HG02798 (cell line): ENCODE measurements around the gene VPS37B.
A peak's percentile ranks its signal among the peaks of the same experiment; 100 is the strongest.
"Not testable (repeated sequence)": the region's sequence is repeated elsewhere in the genome, so short reads cannot be mapped to it uniquely, and the experiment has no call there.

Source experiments
- ATAC-seq: cut with Tn5 transposase; IDR thresholded peaks from one replicate; pipeline ENCODE4 v1.9.1; 2021; ENCODE audit warnings: mild to moderate bottlenecking; ENCODE audit not compliant: unreplicated experiment, poor library complexity

The VPS37B gene

DNA sequence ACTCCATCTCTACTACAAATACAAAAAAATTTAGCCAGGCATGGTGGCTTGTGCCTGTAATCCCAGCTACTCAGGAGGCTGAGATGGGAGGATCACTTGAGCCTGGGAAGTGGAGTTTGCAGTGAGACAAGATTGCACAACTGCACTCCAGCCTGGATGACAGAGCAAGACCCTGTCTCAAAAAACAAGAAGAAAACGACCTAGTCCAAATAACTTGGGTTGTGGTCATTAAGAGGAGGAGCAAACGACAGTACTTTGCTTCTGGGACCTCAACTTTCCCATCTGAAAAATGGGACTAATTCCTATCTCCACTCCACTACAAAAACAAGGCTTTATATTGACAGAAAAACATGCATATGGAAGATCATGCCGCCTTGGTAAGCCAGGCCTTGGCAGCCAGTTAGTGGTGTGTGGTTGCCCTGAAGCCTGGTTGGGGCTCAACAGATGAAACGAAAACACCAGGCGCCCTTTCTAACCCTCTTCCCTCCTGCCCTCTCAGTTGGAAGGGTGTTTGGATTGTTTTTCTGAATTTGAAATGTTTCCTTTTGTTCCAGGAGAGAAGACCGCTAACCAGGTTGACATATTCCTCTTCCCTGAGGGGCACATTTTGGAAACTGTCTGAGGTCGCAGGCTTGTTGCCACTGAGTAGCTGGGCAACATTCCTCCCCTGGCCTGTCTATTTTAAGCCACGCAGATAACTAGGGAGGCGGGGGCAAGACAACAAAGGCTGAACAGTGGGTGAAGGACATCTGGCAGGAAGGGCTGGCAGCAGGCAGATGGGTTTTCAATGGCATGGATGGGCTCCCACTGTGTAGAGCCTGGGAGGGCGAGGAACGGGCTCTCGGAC is 13.7 kb upstream of the VPS37B start:
- ATAC-seq = no peak

DNA sequence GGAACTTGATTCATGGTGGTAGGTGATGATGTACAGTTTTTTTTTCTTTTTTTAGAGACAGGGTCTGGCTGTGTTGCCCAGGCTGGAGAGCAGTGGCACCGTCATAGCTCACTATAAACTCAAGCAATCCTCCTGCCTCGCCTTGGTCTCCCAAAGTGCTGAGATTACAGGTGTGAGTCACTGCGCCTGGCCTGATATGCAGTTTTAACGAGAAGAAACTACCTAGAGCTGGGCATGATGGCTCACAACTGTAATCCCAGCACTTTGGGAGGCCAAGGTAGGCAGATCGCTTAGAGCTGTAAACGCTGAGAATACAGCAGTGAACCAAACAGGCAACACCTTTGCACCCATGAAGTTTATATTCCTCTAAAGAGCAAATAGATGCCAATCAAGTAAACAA is 13.0 kb upstream of the VPS37B start:
- no peak for ATAC-seq

DNA sequence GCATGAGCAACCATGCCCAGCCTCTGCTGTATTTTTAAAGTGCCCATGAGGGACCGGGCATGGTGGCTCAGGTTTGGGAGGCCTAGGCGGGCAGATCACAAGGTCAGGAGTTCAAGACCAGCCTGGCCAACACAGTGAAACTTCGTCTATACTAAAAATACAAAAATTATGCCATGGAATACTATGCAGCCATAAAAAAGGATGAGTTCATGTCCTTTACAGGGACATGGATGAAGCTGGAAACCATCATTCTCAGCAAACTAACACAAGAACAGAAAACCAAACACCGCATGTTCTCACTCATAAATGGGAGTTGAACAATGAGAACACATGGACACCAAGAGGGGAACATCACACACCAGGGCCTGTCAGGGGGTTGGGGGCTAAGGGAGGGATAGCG is 9.3 kb upstream of the VPS37B start:
- not testable (repeated sequence) for ATAC-seq

DNA sequence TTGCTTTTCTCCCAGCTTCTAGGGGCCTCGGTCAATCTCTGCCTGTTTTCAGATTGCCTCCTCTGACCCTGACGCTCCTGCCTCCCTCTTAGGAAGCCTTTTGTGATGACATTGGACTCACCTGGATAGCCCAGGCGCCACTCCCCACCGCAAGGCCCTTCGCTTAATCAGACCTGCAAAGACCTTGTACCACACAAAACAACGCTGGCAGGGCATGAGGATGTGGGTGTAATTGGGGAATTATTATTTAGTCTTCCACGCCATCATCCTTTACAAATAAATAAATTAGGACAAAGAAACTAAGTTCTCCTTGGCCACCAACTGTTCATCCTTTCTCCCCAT is 7.7 kb upstream of the VPS37B start:
- no peak for ATAC-seq

DNA sequence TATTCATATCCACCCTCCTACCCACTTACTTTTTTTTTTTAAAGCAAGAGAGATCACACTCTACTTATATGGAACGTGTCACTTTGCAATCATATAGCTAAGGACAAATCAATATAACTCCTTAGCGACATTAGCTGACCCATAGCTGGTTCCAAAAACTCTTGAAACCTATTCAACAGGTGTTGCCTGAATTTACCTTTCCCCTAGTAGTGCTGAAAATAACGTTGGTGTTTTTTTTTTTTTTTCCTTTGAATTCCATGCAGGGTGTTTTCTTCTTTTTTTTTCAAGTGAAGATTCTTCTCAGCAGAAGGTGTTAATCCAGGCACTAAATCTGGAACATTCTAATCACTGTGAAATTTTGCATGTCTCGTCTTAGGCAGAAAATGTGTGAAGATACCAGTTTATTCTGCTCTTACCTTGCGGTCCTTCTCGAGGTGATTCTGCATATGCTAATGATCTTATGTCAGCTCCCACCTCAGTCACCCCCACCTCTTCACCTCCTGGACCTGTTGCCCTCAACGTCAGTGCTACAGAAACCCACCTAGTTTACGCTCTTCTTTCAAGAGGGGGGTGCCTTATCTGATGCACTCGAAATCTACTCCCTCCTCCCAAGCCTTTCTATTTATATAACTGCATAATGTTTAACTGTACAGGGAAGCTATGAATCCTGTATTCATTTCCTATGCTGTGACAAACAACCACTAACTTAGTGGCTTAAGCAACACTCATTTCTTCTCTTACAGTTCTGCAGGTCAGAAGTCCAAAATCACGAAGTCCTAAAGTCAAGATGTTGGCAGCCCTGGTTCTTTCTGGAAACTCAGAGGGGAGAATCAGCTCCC is 7.1 kb upstream of the VPS37B start:
- ATAC-seq = no peak

DNA sequence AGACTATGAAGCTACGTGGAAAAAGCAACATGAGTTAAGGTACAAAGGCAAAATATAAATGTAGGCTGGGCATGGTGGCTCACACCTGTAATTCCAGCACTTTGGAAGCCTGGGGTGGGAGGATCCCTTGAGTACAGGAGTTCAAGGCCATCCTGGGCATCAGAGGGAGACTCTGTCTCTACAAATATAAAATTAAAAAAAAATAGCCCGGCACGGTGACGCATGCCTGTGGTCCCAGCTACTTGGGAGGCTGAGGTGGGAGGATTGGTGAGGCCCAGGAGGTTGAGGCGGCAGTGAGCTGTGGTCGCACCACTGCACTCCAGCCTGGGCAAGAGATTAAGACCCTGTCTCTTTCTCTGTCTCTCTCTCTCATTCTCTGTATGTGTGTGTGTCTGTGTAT is 4.0 kb upstream of the VPS37B start:
- no peak for ATAC-seq

DNA sequence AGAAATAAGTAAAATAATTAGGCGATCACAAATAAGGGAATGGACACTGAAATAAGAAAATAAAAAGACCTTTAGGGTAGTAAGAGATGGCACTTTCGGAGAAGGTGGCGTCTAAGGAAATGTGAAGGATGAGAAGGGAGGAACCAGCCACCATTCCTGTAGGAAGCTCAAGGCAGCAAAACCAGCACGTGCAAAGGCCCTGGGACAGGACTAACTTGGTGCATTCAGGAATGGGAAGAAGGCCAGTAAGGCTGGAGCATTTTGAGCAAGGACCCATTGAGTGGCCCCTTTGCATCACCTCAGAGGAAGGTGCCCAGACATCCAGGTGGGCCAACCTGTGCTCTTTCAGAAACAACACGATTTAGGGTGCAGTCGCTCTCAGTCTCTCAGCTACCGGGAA is 738 bp upstream of the VPS37B start:
- ATAC-seq = no peak

DNA sequence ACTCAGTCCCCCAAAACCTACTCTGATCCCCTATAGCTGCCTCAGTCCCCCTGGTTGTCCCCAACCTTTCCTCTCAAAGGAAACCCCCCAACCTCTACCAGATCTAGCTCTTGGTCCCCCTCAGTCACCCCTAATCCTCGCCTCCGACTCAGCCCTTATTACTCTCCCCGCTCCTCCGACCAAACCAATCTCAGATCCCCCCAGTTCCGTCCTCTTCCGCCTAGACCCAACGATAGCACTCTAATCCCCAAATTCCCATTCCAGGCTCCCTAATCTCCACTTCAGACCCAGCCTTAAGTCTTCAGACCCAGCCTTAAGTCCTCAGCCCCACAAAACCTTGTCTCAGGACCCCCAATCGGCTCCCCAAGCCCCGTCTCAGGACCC is 612 bp downstream of the VPS37B start:
- no peak for ATAC-seq

DNA sequence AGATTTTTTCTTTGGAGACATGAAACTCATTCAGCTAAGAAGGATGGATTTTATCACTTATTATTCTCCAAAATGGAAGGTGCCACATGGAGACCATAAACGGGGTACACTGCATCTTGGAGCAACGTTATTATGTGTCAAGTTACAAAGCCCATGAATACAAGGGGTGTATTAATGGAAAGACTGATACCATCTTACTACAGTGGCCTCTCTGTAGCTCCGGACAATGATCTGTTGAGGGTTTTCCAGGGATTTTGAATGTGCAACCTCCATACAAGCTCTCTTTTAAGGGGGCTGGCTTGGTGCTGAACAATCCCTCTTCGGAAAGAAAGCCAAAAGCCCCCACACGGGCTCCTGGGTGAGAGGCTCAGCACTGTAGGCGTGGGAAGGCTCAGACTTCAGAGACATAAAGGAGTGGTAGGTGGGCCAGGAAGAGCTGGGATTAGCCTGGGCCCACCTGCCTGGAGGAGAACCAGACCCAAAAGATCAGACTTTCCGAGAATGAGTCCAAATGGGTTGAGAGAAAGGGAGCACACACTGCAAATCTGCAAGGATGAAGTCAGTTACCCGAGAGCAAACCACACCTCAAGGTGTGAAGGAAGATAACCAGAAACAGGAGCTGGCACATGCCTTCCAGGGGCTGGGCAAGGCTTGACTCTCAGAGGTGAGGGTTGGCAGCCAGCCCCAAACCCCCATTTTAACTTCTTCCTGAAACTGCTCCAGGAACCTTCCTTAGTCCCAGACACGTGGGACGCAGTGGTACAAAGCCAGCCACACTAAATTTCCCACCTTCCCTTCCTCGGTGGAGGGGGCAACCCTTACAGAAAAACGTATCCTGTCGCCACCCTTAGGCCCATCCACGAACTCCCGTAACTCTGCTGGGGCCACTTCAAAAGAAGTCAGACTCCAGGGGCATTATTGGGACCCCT is 1.5 kb downstream of the VPS37B start:
- ATAC-seq = no peak

DNA sequence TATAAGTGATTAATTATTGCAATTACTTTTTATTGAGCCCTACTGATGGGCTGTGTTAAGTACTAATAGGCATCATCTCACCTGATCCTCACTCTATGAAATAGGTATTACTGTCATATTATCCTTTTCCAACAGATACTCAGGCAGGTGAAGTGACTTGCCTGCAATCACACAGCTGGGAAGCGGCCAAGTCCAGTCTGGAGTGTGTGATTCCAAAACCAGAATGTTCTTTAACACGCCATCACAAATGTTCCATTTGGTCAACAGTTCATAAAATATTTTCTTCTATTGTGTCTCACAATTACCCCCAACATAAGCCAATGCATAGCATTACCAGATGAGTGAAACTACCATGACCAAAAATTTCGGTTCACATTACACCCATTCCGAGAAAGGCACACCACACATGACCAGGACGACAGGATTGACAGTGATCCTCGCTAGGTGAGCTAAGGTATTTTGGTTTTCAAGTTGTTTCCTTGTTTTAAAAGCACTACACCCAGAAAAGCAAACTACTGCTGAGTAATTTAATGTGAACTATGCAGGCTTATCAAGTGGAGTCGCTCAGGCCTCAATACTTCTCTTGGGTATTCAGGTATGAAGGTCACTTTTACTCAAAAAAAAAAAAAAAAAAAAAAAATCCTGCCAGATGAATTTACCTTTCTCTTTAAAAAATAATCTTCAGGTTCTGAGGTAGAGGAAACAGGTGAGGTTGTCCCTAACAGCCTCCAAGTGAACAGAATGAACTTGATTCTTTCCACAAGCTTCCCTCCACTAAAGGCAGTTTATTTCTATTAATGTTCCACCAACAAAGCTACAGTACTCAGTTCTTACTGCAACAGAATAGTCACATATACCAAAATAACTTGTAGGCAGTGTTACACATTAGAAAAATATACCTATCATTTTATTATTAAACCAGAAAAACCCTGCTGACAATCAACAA is 2.4 kb downstream of the VPS37B start:
- no peak for ATAC-seq

DNA sequence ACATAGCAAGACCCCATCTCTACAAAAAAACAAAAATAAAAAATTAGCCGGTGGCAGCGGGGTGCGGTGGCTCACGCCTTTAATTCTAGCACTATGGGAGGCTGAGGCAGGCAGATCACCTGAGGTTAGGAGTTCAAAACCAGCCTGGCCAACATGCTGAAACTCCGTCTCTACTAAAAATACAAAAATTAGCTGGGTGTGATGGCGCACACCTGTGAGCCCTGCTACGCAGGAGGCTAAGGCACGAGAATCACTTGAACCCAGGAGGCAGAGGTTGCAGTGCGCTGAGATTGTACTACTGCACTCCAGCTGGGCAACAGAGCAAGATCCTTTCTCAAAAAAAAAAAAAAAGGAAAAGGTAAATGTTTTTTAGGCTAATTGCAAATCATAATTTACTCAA is 3.2 kb downstream of the VPS37B start:
- not testable (repeated sequence) for ATAC-seq

DNA sequence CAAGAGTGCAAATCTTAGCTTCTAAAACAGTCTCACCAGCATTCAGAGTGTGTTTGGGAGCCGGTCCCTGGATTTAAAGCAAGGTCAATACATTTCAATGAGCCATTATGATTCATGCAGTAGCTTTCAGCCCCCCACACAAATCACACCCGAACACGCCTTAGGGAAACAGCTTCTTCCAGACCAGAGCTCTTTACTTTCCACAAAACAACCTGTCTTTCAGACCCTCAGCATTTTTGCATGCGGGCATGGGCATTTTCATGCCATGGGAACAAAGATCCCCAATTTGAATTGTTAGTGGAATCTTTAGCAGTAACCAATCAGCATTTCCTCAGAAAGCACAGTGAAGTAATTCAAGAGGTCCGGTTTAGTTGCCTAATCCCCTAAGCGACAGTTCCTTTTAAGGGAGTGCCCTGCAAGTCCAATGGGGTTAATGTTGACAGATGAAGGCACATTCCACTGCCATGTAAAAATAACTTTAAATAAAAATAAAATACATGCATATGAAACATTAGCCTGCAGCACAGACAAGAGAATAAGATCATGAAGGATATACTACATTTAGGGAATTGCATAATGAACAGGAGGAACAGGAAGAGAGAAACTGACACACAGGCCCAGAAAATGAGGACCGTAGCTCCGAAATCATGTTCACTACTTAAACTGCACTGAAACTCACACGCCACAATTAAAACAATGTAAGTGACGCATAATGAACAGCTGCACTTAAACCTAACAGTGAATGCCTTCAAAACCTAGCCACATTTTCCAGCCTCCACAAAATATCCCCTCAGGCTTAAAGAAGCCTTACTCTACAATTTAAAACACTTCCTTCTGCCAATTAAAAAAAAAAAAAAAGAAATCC is 4.0 kb downstream of the VPS37B start:
- no peak for ATAC-seq

DNA sequence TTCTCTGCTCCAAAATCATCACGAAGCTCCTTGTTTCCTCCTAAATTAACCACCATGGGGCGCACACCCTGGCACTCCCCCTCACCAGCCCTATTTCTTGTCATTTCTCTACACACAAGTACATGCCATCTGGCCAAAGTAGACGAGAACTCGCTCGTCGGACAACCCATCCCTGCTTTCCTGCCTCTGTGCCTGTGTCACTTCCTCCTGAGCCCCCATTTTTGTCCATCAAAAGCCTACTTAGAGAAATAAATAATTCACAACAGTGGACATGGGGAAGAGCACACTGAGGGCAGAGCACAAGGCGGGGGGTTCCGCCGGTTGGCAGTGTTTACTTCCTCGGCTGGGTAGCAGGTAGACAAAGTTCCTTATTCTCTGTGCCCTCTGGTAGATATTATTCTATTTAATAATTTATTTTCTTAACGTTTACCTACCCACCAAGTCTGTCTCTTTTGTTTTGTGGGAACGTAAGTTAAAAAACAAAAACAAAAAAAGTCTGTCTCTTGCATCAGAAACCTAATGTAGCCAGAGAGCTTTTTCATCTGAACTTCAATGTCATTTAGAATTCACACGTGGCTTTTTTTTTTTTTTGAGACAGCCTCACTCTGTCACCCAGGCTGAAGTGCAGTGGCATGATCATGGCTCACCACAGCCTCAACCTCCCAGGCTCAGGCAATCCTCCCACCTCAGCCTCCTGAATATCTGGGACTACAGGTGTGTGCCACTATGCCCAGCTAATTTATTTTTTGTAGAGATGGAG is 6.0 kb downstream of the VPS37B start:
- no peak for ATAC-seq

DNA sequence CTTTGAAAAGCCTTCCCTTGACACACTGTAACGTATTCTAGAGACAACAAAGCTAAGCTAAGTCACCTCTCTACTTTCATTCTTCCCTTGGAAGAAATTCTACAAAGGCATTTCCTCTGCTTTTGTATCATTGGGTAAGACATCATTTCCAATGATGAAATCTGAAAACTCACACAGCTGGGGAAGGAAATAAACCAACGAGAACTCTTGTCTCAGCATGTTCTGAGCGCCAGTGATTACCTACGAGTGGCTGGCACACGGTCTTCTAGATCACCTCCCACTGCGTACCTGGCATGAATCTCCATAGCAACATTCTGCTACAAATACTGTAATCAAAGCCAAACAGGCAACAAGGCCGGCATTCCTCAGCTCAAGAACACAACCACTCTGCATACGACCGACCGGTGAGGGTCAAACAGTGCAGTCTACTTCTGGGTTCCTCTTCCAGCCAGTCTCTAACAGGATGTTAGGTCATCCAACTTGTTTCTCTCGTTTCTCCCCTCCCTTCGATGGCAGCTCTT is 7.6 kb downstream of the VPS37B start:
- ATAC-seq = peak; percentile 28

DNA sequence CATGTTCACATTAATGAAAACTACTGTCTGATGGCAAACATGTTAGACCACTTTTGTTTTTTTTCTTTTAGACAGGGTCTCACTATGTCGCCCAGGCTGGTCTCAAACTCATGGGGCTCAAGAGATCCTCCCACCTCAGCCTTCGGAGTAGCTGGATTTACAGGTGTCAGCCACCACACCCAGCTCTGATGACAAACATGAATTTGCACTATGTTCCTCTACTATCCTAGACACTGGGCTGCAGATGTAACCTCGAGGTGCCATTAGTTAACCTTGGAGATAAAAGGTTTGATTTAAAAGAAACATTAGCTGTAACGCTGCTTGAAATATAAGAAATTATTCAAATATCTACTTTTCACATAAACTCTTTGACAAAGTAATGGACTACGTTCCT is 8.1 kb downstream of the VPS37B start:
- peak; percentile 29 for ATAC-seq

DNA sequence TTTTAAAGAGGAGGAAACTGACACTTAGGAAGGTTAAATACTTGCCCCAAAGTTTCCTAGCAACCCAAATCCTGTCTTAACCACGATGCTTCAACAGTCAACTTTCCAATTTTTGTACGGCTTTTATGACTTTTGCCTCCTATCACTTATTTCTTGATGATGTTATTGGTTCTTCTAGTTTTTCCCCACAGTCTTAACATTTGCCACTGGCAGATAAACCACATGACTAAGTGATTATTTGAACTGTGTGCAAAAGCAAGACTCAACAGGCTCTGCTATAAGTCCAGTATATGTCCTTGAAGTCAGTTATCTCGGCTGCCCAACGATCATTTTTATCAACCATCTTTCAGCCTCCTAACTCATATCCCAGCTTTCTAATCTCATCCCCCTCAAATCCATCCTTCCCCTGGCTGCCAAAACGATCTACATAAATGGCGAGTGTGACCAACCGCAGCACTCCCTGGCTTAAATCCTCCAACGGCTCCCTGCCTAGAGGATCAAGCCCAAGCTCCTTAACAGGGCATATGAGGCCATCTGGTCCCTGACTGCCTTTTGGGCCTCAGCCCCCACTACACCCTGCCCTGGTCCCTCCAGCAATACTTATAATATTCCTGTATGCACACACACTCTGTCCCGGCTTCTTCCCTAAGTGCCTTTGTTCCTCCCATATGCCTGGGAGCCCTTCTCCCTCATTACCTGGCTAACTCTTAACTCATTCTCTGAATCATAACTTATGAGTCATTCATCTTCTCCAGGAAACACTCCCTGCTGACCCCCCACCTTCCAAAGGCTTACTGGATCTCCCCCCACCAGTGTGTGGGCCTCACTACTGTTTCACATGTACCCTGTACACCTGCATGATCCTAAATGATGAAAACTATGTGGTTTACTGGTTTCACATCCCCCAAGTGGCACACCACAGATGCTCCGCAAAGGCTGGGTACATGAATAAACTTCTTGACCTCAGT is 8.8 kb downstream of the VPS37B start:
- peak; percentile 84 for ATAC-seq

DNA sequence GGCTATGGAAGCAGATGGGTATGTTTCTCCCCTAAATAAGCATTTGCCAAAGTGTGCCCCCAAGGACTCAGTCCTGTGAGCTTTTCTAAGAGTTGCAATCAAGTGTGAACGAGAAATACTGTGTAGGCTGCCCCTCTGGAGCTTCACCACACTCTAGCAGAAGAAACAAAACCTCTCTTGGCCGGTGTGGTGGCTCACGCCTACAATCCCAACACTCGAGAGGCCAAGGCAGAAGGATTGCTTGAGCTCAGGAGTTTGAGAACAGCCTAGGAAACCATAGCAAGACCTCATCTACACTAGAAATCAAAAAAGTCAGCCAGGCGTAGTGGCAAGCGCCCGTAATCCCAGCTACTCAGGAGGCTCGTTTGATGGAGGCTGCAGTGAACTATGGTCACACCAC is 9.8 kb downstream of the VPS37B start:
- no peak for ATAC-seq
